OCI-LY7 (cell line): Measurements from ENCODE around the gene SEMA6D. TPM values are rescaled to one million over a fixed set of nuclear protein-coding genes. Genes with fewer than 3 reads are reported as not detected.

Experiments
- BruUV-seq: library from RNA; stranded (reverse); fragments of 400-500 nt; replicated peaks from 2 replicates; lab custom pipeline; 2021; lab: Mats Ljungman, UMichigan
- CTCF ChIA-PET: fragments of 300-600 bp; sonication (Branson Sonifier 250); formaldehyde crosslinking; loops from one replicate; lab custom pipeline; 2022; ENCODE audit warnings: antibody characterized with exemption; ENCODE audit not compliant: unreplicated experiment; lab: Charles Lee
- POLR2A ChIA-PET: fragments of 300-600 bp; sonication (Branson Sonifier 250); formaldehyde crosslinking; loops from one replicate; lab custom pipeline; 2022; ENCODE audit warnings: antibody characterized with exemption; lab: Charles Lee
- DNase-seq: peaks from one replicate; pipeline ENCODE4 v3.0.0-alpha.2; 2015; ENCODE audit warnings: low spot score
- H2AFZ ChIP-seq: fragments of 200-600 bp; sonication (generic), shearing (Covaris generic); 2 replicates; pipeline ENCODE4 v1.6.1; 2014; ENCODE audit warnings: mild to moderate bottlenecking, antibody characterized with exemption, low read length, moderate library complexity
- H3K27ac ChIP-seq: fragments of 200-600 bp; sonication (generic); 2 replicates; pipeline ENCODE4 v1.5.1; 2014; ENCODE audit warnings: mixed run types, low read depth, mild to moderate bottlenecking, moderate library complexity, low read length, inconsistent platforms; ENCODE audit not compliant: poor library complexity, severe bottlenecking
- H3K36me3 ChIP-seq: fragments of 200-600 bp; sonication (generic); 2 replicates; pipeline ENCODE4 v1.6.1; 2014; ENCODE audit warnings: mild to moderate bottlenecking, antibody characterized with exemption, low read length, moderate library complexity, mixed read lengths; ENCODE audit not compliant: insufficient read depth
- H3K4me1 ChIP-seq: fragments of 200-600 bp; sonication (generic); 2 replicates; pipeline ENCODE4 v1.5.1; 2014; ENCODE audit warnings: mild to moderate bottlenecking, low read length; ENCODE audit not compliant: insufficient read depth, poor library complexity, severe bottlenecking
- H3K4me2 ChIP-seq: fragments of 200-600 bp; sonication (generic); 2 replicates; pipeline ENCODE4 v1.6.1; 2014; ENCODE audit warnings: mild to moderate bottlenecking, low read length
- H3K4me3 ChIP-seq: fragments of 200-600 bp; sonication (generic); 2 replicates; pipeline ENCODE4 v1.5.1; 2014; ENCODE audit warnings: mild to moderate bottlenecking, low read depth, low read length; ENCODE audit not compliant: poor library complexity, severe bottlenecking
- H3K79me2 ChIP-seq: fragments of 200-600 bp; sonication (generic); 2 replicates; pipeline ENCODE4 v1.6.1; 2016; ENCODE audit warnings: low read depth, mild to moderate bottlenecking, low read length, moderate library complexity, mixed read lengths; ENCODE audit not compliant: insufficient read depth
- H3K9me2 ChIP-seq: fragments of 200-600 bp; sonication (generic); 2 replicates; pipeline ENCODE4 v1.6.1; 2016; ENCODE audit warnings: mild to moderate bottlenecking, low read length, mixed read lengths; ENCODE audit not compliant: insufficient read depth
- H3K9me3 ChIP-seq: fragments of 200-600 bp; sonication (generic); 2 replicates; pipeline ENCODE4 v1.6.1; 2014; ENCODE audit warnings: mild to moderate bottlenecking, mixed run types, low read length, mixed read lengths
- H4K20me1 ChIP-seq: fragments of 200-600 bp; sonication (generic); 2 replicates; pipeline ENCODE4 v1.6.1; 2014; ENCODE audit warnings: mild to moderate bottlenecking, antibody characterized with exemption, low read length, moderate library complexity, mixed read lengths; ENCODE audit not compliant: insufficient read depth
- EZH2phosphoT487 ChIP-seq: fragments of 200-600 bp; sonication (generic); IDR thresholded peaks from 2 replicates; pipeline ENCODE4 v1.6.1; 2018; ENCODE audit warnings: low read depth, borderline replicate concordance, mild to moderate bottlenecking, mixed run types, antibody characterized with exemption, low read length, moderate library complexity, mixed read lengths
- intact Hi-C: fragments of 100-400 bp; cut with micrococcal nuclease; formaldehyde crosslinking; loops from one replicate; pipeline ENCODE4 v1.10.0; 2022; ENCODE audit not compliant: unreplicated experiment
- total RNA-seq, 2 experiments: library from RNA; depleted of rRNA in 1 of 2; stranded (reverse); fragments of >200 nt in 1 of 2; shearing (Covaris generic) in 1 of 2; gene quantifications; 2 replicates each; pipeline ENCODE4 v1.2.3, GENCODE V29; 2014 to 2022
- TF ChIP-seq, protein P1 (sequence below): fragments of 200-600 bp; sonication (generic); conservative IDR thresholded peaks from 2 replicates; pipeline ENCODE4 v1.5.1; 2014; ENCODE audit warnings: mild to moderate bottlenecking, antibody characterized with exemption, low read length, moderate library complexity, mixed read lengths

SEMA6D gene
- total RNA-seq, 2 experiments from 2014 or later = not detected

- ChIA-PET POLR2A (no interaction called here), CTCF (no interaction called here)
- Histone ChIP-seq H2AFZ (no peak overlapping the region), H3K36me3 (no peaks in the 10 kb centered on the region), H3K4me1 (no peaks in the 10 kb centered on the region), H3K79me2 (no peaks in the 10 kb centered on the region), H3K9me2 (no peaks in the 10 kb centered on the region), H3K4me3 (no peak overlapping the region), H3K9me3 (no peaks in the 10 kb centered on the region), H3K27ac (no peak overlapping the region), H3K4me2 (no peak overlapping the region), H4K20me1 (no peaks in the 10 kb centered on the region)
- no TSS peak for BruUV-seq
- no peak for DNase-seq
- intact Hi-C loops = no loop called here
- TF ChIP-seq, protein P1, sequence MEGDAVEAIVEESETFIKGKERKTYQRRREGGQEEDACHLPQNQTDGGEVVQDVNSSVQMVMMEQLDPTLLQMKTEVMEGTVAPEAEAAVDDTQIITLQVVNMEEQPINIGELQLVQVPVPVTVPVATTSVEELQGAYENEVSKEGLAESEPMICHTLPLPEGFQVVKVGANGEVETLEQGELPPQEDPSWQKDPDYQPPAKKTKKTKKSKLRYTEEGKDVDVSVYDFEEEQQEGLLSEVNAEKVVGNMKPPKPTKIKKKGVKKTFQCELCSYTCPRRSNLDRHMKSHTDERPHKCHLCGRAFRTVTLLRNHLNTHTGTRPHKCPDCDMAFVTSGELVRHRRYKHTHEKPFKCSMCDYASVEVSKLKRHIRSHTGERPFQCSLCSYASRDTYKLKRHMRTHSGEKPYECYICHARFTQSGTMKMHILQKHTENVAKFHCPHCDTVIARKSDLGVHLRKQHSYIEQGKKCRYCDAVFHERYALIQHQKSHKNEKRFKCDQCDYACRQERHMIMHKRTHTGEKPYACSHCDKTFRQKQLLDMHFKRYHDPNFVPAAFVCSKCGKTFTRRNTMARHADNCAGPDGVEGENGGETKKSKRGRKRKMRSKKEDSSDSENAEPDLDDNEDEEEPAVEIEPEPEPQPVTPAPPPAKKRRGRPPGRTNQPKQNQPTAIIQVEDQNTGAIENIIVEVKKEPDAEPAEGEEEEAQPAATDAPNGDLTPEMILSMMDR = no peak
- no peak for TF ChIP-seq EZH2phosphoT487
Observed at GRCh38 chr15:47705281-47705997, 11.9 kb upstream of the SEMA6D start.

DNA sequence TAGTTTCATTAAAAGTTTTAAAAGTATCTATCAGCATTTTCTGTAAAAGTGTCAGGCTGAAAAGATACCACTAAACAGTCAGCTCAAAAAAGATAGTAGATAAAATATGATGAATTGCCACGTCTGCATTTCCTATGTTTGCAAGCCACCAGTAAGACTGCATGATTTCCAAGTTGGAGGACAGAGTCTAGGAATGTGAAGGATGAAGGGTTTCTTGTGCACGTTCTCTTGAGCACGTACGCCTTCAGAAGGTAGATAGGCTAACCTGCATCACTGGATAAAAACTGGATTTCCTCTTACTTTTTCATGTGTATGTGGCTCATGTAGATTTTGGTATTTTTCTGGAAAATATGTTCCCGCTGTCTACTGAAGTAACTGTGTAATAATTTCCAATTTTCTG lies 9.9 kb upstream of the SEMA6D start:
- H3K36me3 ChIP-seq = no peaks in the 10 kb centered on the region
- no peak overlapping the region for H2AFZ ChIP-seq
- ChIA-PET POLR2A (interaction anchor here (0.8 kb wide), 1 partner anchor 1735 kb away, joined by 5 read pairs; no protein-coding TSS in a partner anchor), CTCF (no interaction called here)
- no TSS peak for BruUV-seq
- no peaks in the 10 kb centered on the region for H3K9me2 ChIP-seq
- H3K4me2 ChIP-seq = no peak overlapping the region
- no peaks in the 10 kb centered on the region for H3K79me2 ChIP-seq
- no peak for TF ChIP-seq EZH2phosphoT487
- TF ChIP-seq, protein P1 = no peak
- H3K27ac ChIP-seq = no peak overlapping the region
- no peaks in the 10 kb centered on the region for H3K4me1 ChIP-seq
- no peaks in the 10 kb centered on the region for H4K20me1 ChIP-seq
- intact Hi-C loops = no loop called here
- no peak overlapping the region for H3K4me3 ChIP-seq
- no peak for DNase-seq
- H3K9me3 ChIP-seq = no peaks in the 10 kb centered on the region
